HG03469 (cell line): ENCODE measurements around the gene ADTRP.

Experiments used
- ATAC-seq: cut with Tn5 transposase; IDR thresholded peaks from one replicate; pipeline ENCODE4 v1.9.1; 2021; ENCODE audit warnings: mild to moderate bottlenecking, moderate library complexity, moderate number of reproducible peaks; ENCODE audit not compliant: unreplicated experiment

Gene ADTRP

GRCh38 chr6:11778648-11779328 lies at the start of gene ADTRP:
ADTRP (minus strand) TSS chr6:11778803; CDS start chr6:11778759, 44 bp downstream.
- ATAC-seq, result no peak

- ATAC-seq, result no peak
Measured at GRCh38 chr6:11826779-11827178, 48.2 kb upstream of the ADTRP start.

GRCh38 chr6:11824986-11825385 lies 46.4 kb upstream of the ADTRP start:
- peak; percentile 62 for ATAC-seq

GRCh38 chr6:11822346-11822745 lies 43.7 kb upstream of the ADTRP start:
- no peak for ATAC-seq

GRCh38 chr6:11821781-11822180 lies 43.2 kb upstream of the ADTRP start:
- no peak for ATAC-seq

- no peak for ATAC-seq
Measured at GRCh38 chr6:11820821-11821220, 42.2 kb upstream of the ADTRP start.

- ATAC-seq, result no peak
Measured at GRCh38 chr6:11819486-11819885, 40.9 kb upstream of the ADTRP start.

- ATAC-seq, result no peak
Measured at GRCh38 chr6:11815231-11815630, 36.6 kb upstream of the ADTRP start.

- ATAC-seq, result no peak
Measured at GRCh38 chr6:11814819-11815218, 36.2 kb upstream of the ADTRP start.

GRCh38 chr6:11814106-11814505 lies 35.5 kb upstream of the ADTRP start:
- ATAC-seq, result no peak

GRCh38 chr6:11813606-11814005 lies 35.0 kb upstream of the ADTRP start:
- no peak for ATAC-seq

GRCh38 chr6:11812951-11813350 lies 34.3 kb upstream of the ADTRP start:
- ATAC-seq, result no peak

GRCh38 chr6:11812439-11812838 lies 33.8 kb upstream of the ADTRP start:
- no peak for ATAC-seq

- no peak for ATAC-seq
Measured at GRCh38 chr6:11811644-11812264, 33.2 kb upstream of the ADTRP start.

GRCh38 chr6:11810854-11811643 lies 32.4 kb upstream of the ADTRP start:
- ATAC-seq, result no peak

GRCh38 chr6:11810039-11810541 lies 31.5 kb upstream of the ADTRP start:
- no peak for ATAC-seq

GRCh38 chr6:11808054-11808453 lies 29.5 kb upstream of the ADTRP start:
- no peak for ATAC-seq

- no peak for ATAC-seq
Measured at GRCh38 chr6:11806561-11807317, 28.1 kb upstream of the ADTRP start.

- no peak for ATAC-seq
Measured at GRCh38 chr6:11805259-11806053, 26.9 kb upstream of the ADTRP start.

- ATAC-seq, result no peak
Measured at GRCh38 chr6:11804701-11805100, 26.1 kb upstream of the ADTRP start.
